Activated CD8-positive, alpha-beta memory T cell treated with anti-CD3 and anti-CD28 coated beads, Interleukin-2, amount 50 U/mL, for 24 hours (primary cell): ENCODE results near the gene PGC.

Experiments
- DNase-seq: peaks from one replicate; pipeline ENCODE4 v3.0.0-alpha.2; 2020; ENCODE audit errors: extremely low read depth

PGC gene

DNA sequence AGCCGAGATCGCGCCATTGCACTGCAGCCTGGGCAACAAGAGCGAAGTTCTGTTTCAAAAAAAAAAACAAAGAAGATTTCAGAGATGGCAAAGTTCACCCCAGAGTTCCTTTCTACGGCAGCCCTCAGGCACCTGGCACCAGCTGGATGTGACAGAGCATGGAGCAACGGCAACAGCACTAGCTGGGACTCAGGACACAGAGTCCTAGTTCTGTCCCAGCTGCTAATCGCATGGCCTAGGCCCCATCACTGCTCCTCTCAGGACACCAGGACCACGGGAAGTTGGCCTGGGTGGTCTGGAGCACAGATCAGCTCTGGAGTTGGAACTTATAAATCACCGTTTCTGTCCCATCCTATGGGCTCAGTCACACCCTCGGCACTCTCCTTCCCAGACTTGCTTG lies 1.1 kb downstream of the PGC start:
- no peak for DNase-seq

DNA sequence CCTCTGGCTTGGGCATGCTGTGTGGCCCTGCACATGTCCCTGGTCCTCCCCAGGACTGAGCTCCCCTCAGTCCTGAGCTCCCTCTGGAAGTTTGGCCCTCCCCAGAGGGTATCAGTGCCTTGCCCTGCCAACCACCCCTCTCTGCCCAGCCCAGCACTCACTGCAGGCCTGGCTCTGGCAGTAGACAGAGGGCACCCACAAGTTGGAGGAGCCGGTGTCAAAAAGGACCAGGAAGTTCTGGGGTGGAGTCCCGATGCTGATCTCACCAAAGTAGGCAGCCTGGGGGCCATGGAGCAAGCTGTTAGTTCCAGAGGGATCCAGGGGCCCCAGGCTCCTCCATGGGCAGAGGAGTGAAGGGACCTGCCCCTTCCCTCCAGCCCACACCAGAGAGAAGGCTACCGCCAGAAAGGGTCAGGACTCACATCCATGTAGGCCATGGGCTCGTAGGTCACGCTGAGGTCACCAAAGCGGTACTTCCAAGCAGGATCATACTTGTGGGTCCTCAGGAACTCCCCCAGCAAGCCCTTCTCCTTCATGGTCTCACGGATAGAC lies 2.9 kb downstream of the PGC start:
- DNase-seq, result no peak

DNA sequence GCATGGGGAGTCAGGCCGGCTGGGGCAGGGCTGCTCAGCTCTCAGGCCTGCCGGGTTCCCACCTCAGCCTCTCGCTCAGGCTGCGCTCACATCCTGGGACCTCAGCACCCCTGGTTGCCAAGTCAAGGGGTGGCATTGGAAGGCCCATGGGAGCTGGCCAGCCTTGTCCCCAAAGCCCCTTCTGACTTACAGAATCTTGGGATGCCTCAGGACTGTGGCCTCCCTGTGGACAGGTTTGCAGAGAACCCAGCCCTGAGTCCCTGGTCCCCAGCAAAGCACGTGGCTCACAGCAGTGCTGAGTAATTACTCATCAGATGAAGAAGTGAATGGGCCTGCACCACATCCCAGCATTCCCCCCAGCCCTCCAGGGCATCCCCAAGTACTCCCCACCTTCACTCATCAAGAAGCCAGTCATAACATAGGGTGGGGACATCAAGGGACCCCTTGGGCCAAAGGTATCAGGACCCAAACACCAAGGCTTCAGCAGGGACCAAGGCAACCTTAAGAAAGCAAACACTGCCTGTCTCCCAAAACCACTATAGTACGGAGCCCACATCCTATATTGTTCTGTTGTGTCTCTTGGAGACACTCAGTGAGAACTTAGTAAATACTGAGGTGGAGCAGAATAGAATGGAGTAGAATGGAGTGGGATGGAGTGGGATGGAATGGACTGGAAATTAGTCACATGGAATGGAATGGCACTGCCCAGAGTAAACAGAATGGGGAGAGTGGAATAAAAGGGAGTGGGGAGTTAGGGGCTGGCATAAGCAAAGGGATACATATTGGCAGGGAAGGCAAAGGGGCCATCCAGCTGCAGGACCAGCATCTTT lies 3.6 kb downstream of the PGC start:
- no peak for DNase-seq

DNA sequence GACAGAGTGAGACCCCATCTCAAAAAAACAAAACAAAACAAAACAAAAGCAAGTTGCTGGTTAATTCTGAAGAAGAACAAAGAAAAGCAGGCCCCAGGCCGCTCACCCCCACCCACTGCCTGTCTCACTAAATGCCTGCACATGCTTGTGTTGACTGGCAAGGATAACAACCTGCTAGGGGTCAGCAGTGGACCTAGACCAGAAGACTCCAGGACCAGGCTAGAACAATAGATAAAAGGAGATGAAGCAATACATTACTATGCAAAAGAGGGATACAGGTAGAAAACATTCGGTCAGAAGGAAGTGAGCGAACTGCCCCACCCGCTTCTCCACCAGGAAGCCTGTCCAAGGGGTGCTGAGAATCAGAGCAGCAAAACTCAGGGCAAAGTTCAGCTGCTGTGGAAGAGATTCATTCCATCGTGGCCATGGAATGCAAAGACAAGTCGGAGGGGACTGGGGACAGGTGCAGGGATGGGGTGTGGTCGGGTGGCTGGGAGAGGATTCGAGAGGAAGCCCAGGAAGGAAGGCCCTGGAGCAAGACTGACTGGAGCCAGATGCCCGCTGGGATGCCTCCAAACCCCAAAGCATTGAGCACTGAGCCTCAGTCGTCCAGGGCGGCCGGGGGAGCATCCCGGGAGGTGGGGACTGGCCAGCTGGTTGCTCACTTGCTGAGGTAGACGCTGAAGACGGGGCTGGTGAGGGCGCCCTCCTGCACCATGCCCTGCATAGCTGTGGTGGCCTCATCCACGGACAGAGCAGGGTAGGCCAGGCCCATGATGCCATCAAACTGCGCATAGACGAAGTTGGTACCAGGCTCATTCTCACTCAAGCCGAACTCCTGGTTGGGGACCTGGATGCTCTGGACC lies 5.3 kb downstream of the PGC start:
- DNase-seq, result no peak

DNA sequence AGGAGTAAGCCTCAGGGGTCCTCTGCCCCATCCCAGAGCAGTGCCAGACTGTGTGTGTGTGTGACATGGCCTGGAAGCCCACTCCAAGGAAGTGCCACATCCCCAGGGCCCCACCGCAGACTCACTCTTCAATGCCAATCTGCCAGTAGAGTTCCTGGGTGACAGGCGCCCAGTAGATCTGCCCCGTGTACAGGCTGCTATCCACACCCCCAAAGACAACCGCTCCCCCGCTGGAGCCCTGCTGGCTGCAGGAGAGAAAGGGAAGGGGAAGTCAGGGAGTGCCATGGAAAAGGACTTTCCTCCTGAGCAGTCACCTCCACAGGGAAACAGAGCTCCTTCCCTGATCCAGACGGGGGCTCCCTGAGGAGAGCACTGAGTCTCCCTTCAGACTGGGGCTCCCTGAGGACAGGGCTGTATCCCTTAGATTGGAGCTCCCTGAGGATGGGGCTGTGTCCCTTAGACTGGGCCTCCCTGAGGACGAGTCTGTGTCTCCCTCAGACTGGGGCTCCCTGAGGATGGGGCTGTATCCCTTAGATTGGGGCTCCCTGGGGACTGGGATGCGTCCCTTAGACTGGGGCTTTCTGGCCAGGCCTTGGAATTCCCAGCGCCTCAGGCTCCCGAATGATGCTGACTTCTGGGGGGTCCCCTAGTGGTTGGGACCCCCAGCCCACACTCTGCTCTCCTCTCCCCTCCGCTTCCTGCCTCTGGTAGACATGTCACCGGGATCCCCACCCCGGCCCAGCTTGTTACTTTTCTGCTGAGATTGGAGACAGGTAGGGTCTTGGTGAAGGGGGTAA lies 6.6 kb downstream of the PGC start:
- DNase-seq, result no peak

DNA sequence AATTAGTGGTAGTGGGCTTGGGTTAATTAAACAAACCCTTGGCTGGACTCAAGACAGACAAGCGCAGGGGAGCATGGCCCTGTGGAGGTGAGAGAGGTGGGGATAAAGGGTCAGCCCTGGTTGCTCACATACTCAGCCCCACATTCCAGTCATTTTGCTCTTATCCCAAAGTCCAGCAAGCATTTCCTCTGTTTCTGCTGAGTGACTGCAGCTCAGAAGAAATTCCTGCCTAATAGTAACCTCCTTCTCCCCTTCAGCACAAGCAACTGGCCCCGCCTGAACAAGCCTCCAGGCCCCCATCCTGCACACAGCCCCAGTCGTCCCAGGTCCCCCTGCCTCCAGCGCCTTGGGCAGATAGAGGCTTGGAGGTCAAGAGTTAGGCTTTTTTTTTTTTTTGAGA lies 8.2 kb downstream of the PGC start:
- no peak for DNase-seq

DNA sequence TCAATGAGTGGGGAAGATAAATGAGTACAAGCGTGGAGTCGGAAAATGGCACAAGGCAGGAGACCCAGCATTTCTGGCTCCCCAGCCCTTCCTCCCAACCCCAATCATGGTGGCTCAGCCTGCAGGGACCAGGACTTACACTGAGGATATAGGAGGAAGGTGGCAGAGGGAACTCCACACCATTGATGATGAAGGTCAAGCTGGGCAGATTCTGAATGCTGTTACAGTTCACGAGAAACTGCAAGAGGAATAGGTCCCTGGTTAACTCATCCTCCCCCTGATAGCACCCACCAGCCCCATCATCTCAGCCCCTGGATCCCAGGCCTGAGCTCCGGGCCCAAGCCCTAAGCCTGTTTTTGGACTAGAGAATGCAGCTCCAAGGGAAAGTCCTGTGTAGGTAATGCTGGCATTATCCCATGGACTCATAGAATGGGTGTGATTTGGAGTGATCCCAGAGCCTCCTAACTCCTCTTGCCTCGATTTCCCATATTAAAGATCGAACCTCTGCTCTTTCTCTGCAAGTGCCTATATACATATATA lies 9.5 kb downstream of the PGC start:
- no peak for DNase-seq

DNA sequence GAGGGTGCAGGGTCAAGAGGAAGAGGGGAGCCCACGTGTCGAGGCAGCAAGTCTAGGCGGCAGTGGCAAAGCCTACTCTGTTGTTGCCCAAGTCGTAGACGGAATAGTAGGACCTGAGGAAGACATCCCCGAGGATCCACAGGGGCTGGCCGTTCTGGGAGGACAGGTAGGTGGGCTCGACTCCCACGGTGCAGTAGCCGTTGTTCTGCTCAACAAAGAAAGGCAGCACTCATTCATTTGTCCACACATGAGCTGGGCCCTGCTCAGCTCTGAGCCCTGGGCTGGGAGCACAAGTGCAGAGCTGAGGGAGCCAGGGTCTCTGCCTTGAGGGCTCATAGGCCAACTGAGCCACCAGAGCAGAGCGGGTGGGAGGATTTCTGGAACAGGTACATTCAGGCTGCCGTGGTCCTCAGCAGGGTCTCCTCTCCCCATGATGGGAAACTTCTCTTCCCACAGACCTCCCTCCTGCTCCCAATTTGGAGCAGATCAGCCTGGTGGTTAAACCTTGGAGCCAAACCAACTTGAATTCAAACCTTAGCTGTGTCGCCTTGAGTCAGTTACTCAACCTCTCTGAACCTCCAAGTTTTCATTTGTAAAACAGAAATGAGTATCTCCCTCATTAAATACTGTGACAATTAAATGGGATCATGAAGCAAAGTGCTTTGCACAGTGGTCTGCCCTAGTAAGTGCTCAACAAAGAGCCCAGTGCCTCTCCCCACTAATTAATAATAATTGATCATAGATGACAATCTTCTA lies 10.2 kb downstream of the PGC start:
- DNase-seq, result no peak

DNA sequence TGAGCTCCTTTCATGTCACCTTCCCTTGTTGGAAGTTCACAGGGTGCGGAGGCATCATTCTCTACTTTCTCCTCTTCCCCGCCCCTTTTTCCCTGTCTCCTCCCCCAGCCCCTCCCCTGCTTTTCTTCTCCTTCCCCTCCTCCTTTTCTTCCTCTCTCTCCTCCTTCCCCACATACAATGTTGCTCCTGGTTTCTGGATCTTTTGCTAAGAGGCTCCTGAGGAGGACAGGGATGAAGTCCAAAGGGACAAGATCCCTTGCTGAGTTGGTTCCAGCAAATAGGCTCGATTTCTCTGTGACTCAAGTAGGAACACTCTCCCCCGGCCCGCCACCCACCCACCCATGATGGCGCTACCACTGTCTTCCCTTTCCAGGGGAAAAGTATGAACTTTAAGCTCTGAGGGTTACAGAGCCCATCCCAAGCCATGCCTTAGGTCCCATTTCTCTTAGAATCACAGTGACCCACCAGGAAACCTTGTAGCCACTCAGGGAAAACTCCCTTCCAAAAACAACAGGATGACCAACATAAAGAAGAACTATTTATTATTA lies 10.9 kb downstream of the PGC start:
- DNase-seq, result no peak

DNA sequence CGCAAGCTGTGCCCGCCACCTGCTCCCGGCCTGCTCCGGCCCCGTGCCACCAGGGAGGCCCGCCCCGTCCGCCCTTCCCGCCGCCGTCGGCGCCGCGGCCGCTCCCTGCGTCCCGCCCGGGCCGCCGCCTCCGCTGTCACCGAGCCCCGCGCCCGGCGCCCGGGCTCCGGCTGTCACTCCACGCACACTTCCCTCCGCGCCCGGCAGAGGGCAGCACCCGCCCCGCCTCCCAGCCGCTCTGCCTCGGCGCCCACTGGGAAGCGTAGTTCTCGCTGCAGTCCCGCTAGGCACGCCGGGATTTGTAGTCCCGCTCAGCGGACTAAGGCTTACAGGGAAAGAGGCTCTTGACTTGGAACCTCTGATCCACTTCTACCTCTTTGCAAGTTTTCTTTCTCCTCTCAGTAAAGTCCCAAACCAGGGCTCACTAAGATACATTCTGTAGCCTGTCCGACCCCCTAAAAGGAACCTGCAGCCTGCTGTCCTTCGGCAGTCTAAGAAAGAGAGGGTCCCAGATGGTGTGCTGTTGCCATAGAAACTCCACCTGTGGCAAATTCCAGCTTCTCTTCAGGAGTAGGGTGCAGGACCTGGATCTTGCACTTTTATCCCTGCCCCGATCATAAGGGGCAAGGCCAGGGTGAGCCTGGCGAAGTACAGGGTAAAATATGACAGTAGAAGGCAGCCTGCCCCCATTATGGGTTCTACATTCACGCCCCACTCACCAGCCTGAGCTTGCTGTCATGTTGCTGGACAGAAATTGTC lies 11.6 kb downstream of the PGC start, which contains the start of gene TFEB:
TSS of gene TFEB (minus strand) at position 182 of the 759 bp plus-strand sequence. CDS start 44,395 bp downstream, outside the sequence.
- peak; percentile 73 for DNase-seq

DNA sequence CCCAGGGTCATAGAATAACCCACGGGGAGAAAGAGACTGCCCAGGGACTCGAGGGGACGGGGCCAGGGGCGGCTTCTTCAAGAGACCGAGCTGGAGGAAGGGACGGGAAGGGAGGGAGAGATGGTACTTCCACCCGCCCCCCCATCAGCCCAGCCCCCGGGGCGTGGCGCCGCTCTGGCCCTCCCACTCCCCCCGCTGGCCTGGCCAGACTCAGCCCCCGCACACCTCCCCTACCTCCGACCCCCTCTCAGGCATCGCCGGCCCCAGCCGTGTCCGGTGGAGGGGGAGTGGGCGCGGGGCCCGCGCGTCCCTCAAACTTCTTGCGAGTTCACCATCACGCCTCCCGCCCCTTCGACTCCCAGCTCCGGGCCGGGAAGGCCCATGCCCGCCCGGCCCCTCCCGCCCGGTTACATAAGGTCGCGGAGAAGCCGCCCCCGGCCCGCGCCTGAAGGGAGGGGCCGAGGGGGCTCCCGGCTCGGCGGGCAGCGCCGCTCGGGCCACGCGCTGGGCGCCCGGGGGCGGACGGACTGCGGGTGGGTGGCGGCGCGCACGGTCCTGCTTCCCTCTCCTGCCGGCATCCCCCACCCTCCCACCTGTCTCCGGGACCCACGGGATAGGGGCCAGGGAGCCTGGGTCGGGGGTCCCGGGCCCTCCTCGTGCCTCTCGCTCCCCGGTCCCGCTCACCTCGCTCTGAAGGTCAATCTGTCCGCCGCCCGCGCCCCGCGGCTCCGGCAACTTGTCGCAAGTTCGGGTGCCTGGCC lies 12.4 kb downstream of the PGC start:
- DNase-seq, result no peak

DNA sequence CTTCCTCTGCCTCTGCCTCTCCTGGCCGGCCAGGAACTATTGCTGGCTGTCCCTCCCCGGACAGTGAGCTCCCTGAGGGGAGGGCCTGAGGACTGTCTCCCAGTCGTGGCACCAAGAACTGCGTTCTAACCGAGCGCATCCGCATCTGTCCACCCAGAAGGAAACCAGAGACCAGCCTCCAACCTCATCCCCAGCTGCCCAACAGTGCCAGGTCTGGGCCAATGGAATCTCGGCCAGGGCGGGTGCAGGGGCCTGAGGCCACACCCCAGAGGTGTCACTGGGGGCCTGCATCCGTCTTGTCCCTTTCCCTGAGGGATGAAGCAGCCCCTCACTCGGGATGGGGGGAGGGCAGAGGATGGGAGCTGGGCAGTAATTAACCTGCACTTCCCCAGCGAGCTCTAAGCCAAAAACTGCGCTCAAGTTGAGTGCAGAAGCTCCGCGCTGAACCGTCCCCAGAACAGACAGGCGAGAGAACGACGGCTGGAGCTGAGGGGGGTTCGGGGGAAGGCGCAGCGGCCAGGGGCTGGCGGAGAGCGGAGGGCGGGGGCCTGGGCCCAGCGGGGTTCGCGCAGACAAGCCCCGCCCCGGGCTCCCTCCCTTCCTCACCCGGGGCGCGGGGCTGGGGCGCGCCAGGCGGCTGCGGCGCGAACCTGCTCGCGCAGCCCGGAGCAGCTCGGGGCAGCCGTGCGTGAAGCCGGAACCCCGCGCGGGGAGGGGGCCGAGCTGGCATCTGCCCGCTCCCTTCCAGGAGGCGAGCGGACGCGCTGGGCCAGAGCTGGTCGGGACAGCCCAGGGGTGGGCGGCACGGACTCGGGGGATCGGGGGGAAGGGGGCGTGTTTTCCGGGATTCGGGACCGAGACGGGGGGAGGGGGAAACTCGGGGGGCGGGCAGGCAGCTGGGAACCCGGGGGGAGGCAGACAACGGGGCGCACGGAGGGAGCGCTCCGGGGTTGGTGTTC lies 13.2 kb downstream of the PGC start:
- no peak for DNase-seq

DNA sequence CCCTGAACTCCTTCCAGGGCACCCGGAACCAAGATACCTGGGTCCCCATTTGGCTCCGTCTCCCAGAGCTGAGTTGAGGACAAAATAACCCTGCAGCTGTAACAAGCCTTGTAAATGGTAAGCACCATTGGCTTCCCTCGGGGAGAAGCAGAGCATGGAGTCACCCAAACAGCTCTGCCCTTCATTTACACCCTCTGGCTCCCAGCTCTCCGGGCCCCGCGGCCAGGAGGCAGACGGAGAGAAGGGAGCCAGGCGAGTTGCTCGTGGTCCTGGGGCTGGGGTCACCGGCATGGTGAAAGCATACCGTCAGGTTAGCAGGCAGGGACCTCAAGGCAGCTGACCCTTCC lies 13.9 kb downstream of the PGC start:
- no peak for DNase-seq

DNA sequence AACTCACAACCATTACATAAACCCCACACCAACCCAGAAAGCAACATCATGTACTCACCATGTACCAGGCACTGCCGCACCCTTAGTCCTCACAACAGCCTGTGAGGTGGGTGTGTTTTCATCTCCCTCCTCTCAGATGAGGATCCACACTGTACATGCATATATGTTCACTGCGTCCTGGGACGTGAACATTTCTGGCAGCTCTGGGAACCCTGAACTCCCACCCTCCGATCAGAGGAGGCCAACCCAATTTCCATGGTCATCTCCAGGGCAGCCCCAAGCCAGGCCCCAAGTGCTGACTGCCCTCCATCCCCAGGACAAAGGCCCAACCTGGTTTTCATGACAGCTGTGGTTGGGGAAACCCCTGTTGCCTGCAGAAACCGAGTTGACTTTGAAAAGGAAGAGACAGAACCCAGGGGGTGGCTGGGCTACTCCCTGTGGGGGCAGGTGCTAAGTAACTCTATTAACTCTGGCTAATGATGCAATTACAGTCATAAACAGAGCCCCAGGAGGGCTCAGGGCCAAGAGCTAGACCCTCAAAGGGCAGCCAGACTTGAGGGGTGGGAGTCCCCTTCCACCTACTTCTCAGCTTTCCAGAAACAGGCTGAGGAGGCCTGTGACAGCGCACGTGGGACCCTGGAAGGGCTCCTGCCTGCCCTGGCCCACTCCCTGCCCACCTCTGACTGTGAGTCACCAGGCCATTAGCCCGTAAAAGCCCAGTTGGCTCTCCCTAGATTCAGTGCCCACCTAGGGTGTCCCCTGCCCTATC lies 14.4 kb downstream of the PGC start:
- no peak for DNase-seq

DNA sequence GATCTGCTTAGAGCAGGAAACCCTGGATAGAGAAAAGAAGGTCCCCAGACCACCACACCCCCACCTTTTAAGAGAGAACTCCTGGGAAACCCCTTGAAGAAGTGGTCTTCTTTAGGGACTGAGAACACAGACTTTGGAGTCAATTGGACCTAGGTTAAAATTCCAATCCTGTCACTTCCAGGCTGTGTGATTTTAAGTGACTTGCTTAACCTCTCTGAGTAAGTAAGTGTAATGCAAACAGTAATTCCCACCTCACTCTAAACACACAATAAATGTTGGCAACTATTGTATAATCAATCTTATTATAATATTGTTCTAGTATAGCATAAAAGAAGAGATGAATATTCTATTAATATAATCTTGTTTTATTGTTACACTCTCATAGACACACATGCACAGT lies 15.0 kb downstream of the PGC start:
- DNase-seq, result no peak

DNA sequence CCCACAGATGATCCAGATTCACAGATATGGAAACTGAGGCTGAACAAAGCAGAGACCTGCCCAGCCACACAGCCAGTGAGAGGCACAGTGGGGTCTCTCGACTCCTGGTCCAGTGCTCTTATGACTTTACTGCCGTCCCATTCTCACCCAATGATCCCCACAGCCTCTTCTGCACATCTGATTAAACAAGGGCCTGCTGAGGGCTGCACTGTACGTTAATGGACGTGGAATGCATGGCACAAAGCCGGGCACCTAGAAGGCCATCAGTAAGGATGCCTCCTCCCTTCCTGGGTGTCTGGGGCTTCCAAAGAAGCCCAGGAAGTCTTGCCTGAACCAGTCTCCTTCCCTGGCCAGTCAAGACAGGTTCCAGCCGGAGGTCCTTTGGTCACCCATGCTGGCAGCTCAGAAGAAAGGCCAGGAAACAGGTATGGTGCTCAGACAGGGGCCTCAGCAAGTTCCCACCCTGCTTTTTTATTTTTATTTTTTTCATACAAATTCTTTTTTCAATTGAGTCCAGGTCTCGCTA lies 15.6 kb downstream of the PGC start:
- no peak for DNase-seq
